HG02870 (cell line): ENCODE measurements around the gene KCTD8.

Source experiments
- ATAC-seq: cut with Tn5 transposase; IDR thresholded peaks from one replicate; pipeline ENCODE4 v1.9.1; 2021; ENCODE audit warnings: mild to moderate bottlenecking, moderate library complexity; ENCODE audit not compliant: unreplicated experiment

KCTD8 gene

GRCh38 chr4:44448521-44449461 lies at the start of gene KCTD8:
KCTD8 (minus strand) TSS chr4:44448809.
- peak; percentile 98 for ATAC-seq

GRCh38 chr4:44494810-44495701 lies 46.4 kb upstream of the KCTD8 start:
- no peak for ATAC-seq

DNA sequence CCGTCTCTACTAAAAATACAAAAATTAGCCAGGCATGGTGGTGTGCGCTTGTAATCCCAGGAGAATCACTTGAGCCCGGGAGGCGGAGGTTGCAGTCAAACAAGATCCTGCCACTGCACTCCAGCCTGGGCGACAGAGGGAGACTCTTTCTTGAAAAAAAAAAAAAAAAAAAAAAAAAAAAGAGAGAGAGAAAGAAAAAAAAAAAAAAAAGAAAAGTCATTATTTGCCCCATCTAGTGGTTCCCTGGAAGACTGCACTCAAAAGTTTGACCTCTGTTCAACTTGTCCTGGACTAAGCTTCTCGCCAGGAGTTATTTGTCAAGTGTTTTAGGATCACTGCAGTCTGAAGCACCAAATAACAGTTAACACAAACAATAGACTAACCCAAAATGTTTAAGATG lies 45.3 kb upstream of the KCTD8 start:
- peak; percentile 54 for ATAC-seq

GRCh38 chr4:44487341-44487740 lies 38.7 kb upstream of the KCTD8 start:
- ATAC-seq = no peak

- ATAC-seq = no peak
Observed at GRCh38 chr4:44479731-44480130, 31.1 kb upstream of the KCTD8 start.

GRCh38 chr4:44462259-44462658 lies 13.7 kb upstream of the KCTD8 start:
- ATAC-seq = no peak

DNA sequence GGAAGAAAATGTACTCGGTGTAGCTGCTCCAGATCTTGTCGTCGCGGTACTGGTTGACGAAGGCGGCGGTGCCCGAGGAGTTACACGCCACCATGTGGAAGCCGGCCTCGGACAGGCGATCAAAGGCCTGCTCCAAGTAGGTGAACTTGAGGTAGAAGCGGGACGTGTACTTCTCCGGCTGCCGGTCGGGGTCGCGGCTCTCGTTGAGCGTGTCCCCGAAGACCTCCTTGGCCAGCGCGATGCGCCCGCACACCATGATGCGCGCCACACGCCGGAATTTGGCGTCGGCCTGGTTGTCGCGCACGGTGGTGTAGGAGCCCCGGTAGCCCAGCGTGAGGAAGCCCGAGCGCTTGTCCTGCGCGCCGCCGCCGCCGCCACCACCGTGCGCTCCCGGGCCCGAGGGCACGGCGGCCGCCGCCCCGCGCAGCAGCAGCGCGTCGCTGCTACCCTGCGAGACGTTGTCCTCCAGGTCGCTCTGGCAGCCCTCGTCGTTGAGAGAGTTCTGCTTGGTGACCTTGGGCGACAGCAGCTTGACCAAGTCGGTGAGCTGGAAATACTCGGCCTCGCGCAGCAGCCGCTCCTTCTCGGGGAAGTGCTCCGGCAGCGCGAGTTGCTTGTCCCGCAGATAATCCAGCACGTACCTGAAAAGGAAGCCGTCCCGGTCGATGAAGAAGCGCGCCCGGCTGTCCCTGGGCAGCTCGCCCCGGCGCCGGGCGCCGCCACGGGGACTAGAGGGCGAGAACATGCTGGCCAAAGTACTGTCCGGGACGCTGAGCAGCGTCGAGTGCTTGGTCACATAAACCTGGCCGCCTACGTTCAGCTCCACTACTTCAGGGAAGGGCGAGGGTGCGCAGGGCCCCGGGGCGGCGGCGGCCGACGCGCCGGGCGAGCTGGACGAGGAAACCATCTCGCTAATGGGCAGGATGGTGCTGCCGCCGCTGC lies 775 bp downstream of the KCTD8 start:
- ATAC-seq = no peak

GRCh38 chr4:44446801-44447562 lies 1.6 kb downstream of the KCTD8 start:
- ATAC-seq = no peak

DNA sequence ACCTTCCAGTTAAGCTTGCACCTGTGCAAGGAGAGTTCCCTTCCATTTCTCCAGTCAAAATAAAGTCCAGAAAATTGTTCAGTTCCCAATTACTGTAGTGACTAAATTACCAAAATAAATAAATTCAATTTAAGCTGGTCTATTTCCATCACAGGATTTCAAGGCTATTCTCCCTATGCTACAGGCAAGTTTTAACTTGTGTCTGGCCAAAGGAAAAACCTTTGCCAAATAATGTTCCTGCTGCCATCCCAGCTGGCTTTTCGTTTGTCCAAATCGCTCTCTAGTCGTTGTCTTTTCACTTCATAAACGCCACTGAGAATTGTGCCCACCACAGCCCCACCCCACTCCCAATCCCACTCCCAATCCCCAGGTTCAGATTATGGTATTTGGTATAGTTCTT lies 2.4 kb downstream of the KCTD8 start:
- no peak for ATAC-seq

- no peak for ATAC-seq
Observed at GRCh38 chr4:44438687-44439086, 9.9 kb downstream of the KCTD8 start.

- ATAC-seq = no peak
Observed at GRCh38 chr4:44434247-44434646, 14.4 kb downstream of the KCTD8 start.

- no peak for ATAC-seq
Observed at GRCh38 chr4:44425614-44426208, 22.9 kb downstream of the KCTD8 start.

GRCh38 chr4:44422912-44423311 lies 25.7 kb downstream of the KCTD8 start:
- no peak for ATAC-seq

DNA sequence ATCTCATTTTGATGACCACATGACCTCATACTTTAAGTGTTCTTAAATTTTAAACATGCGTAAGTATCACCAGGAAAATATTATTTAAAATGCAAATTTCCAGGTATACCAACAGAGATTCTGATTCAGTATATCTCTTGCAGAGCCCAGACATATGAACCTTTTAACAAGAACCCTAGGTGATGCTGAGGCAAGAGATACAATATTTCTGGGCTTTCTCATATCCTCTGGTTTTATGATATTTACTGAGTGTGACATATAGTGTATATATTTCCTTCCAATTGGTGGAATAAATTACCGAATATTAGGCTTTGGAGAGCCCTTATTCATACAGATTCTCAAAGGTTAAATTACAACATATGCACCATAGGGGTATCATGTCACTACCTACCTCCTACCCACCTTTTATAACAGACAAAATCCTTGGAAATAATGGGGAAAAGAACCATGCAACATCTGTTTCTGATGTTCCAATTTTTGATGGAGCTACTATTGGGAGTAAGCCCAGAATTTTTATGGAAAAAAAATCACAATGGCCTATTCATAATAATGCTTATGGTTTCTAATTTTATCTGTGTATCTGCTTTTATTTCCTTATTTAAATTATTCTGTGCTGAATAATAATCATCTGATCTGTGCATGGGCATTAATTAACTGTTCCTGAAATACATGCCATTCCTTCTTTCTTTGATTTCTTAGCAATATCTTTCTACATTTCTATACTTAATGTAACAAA lies 27.1 kb downstream of the KCTD8 start:
- ATAC-seq = no peak

DNA sequence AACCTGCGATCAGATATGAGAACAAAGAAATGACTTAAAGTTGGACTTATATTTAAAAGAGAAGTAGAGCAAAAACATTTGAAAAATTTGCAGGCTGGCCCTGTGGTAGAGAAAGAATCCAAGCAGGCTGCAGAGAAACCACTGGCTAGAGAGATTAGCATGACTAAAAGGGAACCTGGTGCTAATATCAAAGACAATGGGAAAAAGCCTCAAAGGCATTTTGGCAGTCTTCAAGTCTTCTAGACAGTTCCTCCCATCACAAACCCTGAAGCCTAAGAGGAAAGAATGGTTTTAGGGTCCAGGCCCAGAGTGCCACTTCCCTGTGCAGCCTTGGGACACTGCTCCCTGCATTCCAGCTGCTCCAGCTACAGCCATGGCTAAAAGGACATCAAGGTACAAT lies 33.4 kb downstream of the KCTD8 start:
- no peak for ATAC-seq

DNA sequence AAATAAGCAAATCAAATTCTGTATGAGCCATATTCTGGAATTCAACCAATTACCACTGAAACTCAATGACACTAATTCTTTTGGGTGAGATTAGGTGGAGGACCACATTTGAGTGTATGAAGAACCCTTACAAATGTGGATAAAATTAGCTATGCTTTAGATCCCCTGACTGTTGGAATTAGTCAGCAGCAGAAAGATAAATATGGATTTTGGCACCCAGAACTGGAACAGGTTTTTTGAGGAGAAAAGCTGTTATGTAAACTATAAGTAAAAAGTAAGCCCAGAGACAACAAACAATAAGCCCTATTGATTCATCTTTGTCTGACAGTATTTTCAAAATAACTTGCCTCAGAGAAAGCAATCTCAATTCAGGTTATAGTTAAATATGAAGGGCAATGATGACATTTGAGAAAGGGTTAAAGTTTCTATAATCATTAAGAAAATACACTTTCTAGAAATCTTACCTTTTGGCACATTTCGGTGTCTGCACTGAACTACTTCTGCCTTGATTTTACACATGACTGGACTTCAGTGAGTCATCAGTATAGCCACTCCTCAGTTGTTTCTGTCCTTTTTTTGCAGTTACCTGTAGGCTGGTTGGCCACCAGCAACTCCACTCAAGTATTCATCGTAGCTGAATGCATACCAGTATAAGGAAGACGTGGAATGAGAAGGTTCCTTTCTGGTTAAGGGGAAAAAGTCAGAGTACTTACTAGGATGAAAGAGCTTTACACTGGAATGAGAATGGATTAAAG lies 80.0 kb downstream of the KCTD8 start:
- ATAC-seq = no peak

- no peak for ATAC-seq
Observed at GRCh38 chr4:44354172-44354571, 94.4 kb downstream of the KCTD8 start.

DNA sequence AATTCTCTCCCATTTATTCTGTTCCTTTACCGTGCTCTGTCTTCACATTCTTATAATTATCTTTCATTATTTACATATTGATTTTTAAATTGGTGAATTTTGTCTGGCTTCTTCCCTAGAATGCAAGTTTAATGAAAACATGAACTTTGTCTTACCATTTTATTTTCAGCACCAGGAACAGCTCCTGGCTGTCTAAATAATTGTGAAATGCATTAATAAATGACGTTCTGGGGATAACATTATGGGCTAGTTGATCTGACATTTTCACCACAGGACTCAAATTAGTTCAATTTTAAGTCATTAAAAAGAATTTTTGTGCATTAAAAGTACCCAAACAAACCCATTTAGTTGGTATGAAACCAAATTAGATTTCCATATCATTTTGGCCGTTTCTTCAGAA lies 97.5 kb downstream of the KCTD8 start:
- no peak for ATAC-seq
